HL-60 (cell line): Measurements from ENCODE around the gene PJA1.

Source experiments
- DNase-seq, 2 experiments: peaks; one replicate each; pipeline ENCODE4 v3.0.0-alpha.2; 2010 to 2020; ENCODE audit warnings: low read depth in 1 of 2, low spot score in 1 of 2
- H3K27ac ChIP-seq: fragments of 250-450 bp; sonication (Bioruptor Pico); replicated peaks from 2 replicates; pipeline ENCODE4 v1.5.1; 2020; ENCODE audit warnings: mild to moderate bottlenecking, moderate library complexity
- H3K27me3 ChIP-seq: fragments of 250-450 bp; sonication (Bioruptor Pico); 2 replicates; pipeline ENCODE4 v1.5.1; 2021; ENCODE audit warnings: mild to moderate bottlenecking, moderate library complexity; ENCODE audit not compliant: insufficient read depth, poor library complexity, severe bottlenecking
- H3K4me3 ChIP-seq: replicated peaks from 2 replicates; pipeline ENCODE4 v1.5.1; 2011; ENCODE audit warnings: mild to moderate bottlenecking, control low read depth, low read length; ENCODE audit not compliant: insufficient read depth
- CTCF ChIP-seq: IDR thresholded peaks from one replicate; pipeline ENCODE4 v1.5.1; 2011; ENCODE audit warnings: low read length, control low read depth, inconsistent platforms; ENCODE audit not compliant: insufficient read depth
- GABPA ChIP-seq: IDR thresholded peaks from 2 replicates; pipeline ENCODE4 v1.6.1; 2012; ENCODE audit warnings: low read depth
- POLR2AphosphoS5 ChIP-seq: IDR thresholded peaks from 2 replicates; pipeline ENCODE4 v1.6.1; 2012; ENCODE audit warnings: low read depth
- REST ChIP-seq: IDR thresholded peaks from 2 replicates; pipeline ENCODE4 v1.6.1; 2012; ENCODE audit warnings: low read depth; ENCODE audit not compliant: insufficient replicate concordance
- SPI1 ChIP-seq: IDR thresholded peaks from 2 replicates; pipeline ENCODE4 v1.6.1; 2012; ENCODE audit warnings: low read depth, mild to moderate bottlenecking, borderline replicate concordance

Gene PJA1

GRCh38 chrX:69128588-69128987, 36.7 kb downstream of the PJA1 start:
- no peak for TF ChIP-seq GABPA
- no peak for TF ChIP-seq SPI1
- no peak for TF ChIP-seq REST
- TF ChIP-seq POLR2AphosphoS5: no peak
- no peak for TF ChIP-seq CTCF
- DNase-seq: no peak
- Histone ChIP-seq H3K27ac (no peak overlapping the region), H3K4me3 (no peak overlapping the region), H3K27me3 (peaks cover 6% of the 10 kb centered on the region)

- Histone ChIP-seq H3K4me3 (no peak overlapping the region), H3K27ac (no peak overlapping the region), H3K27me3 (peaks cover 6% of the 10 kb centered on the region)
- DNase-seq: no peak
- TF ChIP-seq POLR2AphosphoS5: no peak
- TF ChIP-seq CTCF: no peak
- TF ChIP-seq SPI1: no peak
- no peak for TF ChIP-seq REST
- TF ChIP-seq GABPA: no peak
Measured at GRCh38 chrX:69127466-69127865, 37.8 kb downstream of the PJA1 start.

- DNase-seq: no peak
- H3K27me3 ChIP-seq: peaks cover 6% of the 10 kb centered on the region
- H3K4me3 ChIP-seq: no peak overlapping the region
- H3K27ac ChIP-seq: no peak overlapping the region
- TF ChIP-seq POLR2AphosphoS5 (no peak), CTCF (no peak), GABPA (no peak), REST (no peak), SPI1 (no peak)
Measured at GRCh38 chrX:69126642-69127041, 38.6 kb downstream of the PJA1 start.
